ELR (cell line): ENCODE measurements around the gene EFHD2.
A peak's percentile ranks its signal among the peaks of the same experiment; 100 is the strongest.
"Not testable (repeated sequence)": the region's sequence is repeated elsewhere in the genome, so short reads cannot be mapped to it uniquely, and the experiment has no call there.

Experiments used
- DNase-seq: peaks from one replicate; pipeline ENCODE4 v3.0.0-alpha.2; 2015; ENCODE audit warnings: low read depth

Gene EFHD2

GRCh38 chr1:15388201-15388880, 21.3 kb upstream of the EFHD2 start:
- no peak for DNase-seq

- not testable (repeated sequence) for DNase-seq
Measured at GRCh38 chr1:15389828-15390227, 19.9 kb upstream of the EFHD2 start.

- DNase-seq = no peak
Measured at GRCh38 chr1:15390667-15391066, 19.0 kb upstream of the EFHD2 start.

- no peak for DNase-seq
Measured at GRCh38 chr1:15391366-15391765, 18.3 kb upstream of the EFHD2 start.

DNA sequence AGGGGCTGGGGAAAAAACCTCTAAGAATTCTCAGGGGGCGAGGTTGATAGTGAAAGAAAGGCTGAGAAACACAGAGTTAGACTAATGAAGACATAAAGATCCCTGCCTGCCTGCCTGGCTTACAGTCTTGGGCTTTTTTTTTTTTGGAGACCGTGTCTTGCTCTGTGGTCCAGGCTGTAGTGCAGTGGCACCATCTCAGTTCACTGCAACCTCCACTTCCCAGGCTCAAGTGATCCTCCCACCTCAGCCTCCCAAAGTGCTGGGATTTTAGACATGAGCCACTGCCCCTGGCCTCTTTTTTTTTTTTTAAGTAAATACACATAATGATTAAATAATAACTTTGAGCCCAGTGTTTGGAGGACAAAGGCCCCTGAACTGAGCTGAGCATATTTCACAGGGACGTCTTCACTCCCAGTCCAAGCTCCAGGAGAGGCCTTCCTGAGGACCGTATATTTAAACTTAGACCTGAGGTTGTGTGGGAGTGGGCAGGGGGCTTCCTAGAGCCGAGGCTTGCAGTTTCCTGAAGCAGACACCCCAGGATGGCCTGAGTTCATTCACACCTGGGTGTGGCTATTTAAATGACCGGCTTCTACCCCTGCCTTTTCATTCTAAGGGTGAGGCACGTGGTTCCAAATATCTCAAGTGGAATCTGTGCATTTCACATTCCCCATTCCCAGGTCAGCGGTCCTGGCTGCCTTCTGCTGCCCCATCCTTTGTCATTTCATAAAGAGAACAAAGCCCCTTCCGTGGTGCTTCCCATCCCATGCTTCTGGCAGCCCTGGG, 16.0 kb upstream of the EFHD2 start:
- DNase-seq = no peak

DNA sequence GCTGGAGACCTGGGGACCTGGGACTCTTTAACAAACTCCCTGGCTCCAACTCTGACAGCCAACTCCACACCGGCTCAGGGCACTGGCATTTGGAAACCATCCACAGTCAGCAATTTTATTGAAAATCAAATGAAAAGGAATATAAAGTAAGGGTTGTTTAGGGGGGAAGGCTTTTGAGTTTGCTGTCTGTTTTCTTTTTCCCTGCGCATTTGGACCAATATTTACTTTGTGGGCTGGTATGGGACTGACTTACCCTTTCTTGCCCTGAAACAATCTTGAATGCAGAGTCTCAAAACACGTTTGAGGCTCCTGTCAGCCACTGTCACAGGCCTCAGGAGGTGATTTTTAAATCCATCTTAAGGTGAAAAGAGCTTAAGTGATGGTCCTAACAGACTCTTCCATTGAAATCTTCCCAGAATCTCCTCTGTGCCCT, 15.4 kb upstream of the EFHD2 start:
- no peak for DNase-seq

DNA sequence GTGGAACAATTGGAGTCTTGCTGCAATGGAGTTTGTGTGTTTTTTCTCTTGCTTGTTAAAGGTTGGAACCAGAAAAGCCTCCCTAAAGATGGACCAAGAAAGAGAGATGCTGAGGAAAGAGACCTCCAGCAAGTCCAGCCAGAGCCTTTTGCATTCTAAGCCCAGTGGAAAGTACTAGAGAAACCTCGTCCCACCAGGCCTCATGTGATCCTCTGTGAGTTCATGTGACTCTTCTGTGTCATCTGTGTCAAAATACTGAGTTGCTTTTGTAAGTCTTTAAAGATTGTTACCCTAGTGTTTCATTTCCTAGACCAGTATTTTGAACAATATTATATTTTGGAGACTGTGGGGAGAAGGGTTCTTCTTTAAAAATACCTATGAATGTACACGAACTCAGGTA, 12.5 kb upstream of the EFHD2 start:
- DNase-seq = no peak

DNA sequence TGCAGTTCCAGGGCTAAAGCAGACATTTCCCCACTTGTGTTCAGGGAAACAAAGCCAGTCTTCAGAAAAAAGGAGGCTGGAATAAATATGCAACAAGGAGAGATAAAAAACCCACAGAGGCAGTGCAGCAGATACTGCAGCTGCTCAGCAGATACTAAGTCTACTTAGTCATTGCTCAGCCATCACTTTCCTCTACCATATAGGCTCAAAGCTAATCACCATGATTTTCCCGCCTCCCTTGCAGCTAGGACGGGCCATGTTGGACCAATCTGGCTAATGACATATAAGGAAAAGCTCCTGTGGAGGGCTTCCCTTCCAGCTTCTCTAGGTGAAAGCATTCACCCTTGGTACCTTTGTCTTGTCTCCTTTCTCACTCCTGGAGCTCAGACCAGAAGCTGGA, 10.0 kb upstream of the EFHD2 start:
- no peak for DNase-seq

DNA sequence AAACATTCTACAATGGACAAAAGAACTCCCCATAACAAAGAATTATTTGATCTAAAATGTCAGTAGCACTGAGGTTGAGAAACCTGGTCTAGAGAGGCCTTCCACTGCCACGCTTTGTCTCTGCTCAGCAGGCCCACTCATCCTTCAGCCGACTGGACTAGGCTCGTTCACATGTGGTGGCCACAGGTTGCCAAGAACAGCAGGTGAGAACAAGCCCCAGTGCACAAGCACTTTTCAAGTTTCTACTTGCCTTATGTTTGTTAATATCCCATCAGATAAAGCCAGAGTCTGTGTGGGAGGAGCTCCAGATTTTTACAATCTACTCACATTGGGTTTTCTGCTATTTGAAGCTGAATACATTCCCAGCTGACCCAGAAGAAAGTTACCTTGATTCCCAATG, 9.1 kb upstream of the EFHD2 start:
- no peak for DNase-seq

DNA sequence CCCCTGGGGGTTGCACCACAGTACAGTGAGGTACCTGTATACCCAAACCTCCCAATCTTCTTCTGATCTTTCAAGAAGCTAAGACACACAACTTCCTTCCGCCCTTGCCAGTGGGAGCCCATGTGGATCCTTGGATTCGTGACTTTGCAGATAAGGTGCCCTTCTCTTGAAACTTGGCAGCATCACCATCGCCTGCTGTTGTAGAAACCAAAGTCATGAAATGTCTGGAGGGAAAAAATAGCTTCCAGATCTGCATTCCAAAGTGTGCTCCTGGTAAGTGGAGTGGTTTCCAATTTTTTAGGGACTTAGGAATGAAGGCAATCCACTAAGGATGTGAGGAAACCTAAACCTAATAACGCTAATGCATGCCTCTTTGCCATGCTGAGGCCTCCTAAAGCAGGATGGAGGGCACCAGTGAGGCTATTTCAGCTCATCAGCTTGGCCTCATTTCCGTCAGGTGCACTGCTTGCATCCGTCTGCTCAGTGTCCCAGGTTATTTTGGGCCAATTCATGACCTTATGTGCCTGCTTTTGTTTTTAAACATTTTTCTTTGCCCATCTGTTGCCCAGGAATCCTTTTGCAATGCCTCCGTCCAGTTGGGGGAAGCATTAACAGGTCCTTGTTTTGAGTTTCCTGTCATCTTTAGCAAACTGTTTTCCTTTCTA, 8.2 kb upstream of the EFHD2 start:
- DNase-seq = no peak

GRCh38 chr1:15402809-15403450, 6.8 kb upstream of the EFHD2 start:
- DNase-seq = no peak

GRCh38 chr1:15403962-15404580, 5.6 kb upstream of the EFHD2 start:
- no peak for DNase-seq

DNA sequence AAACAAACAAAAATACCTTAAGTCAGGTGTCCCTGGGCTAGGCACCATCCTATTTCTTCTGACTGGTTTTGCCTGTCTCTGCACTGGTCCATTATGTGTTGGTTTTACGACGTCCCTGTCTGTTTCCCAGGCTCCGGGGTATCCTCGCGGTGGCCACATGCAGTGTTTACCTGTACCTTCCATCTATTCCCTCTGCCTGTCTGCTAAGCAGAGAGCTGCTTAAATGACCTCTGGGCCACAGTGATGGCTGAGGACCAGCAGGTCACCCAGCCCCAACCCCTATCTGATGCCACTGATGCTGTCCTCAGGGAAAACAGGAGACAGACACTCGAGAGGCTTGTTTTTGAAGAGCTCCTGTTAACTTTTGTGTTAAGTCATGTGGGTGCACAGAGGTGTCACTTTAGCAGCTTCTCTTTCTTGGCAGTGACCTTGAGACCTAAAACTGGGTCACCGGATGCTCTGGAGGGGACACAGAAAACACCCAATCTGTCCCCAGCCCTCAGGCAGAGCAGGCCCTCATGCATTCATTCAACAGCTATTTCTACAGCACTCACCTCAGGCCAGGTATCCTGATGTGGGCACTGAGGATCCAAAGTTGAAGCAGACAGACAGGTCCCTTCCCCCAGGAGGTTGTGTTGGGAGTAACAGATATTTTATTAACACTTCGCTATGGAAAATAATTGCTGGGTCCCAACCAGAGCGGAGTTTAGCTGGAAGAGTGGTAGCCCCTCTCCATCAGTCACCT, 4.4 kb upstream of the EFHD2 start:
- no peak for DNase-seq

- peak; percentile 76 for DNase-seq
Measured at GRCh38 chr1:15406614-15407559, 2.8 kb upstream of the EFHD2 start.

GRCh38 chr1:15407580-15407979, 2.1 kb upstream of the EFHD2 start:
- no peak for DNase-seq

DNA sequence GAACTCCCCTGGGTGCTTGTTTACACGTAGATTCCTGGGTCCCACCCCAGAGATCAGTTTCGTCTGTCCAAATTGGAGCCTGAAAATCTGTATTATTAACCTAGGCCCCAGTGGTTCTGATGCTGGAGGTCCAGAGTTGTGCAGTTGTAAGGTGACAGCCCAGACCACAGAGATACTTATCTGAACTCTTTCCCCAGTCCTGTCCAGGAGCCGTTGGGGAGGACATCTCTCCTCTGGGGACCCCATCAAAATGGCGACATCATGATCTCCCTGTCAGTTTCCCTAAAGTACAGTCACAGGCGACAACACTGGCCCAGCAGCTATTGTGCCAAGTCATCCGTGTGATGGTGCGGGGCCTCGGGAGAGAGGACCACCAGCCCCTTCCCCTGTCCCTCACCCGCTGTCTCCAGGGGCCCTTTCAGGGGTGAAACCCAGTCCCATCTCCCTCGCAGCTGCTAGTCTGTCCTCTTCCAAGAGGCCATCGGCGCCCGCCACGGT, 749 bp upstream of the EFHD2 start:
- DNase-seq = no peak

DNA sequence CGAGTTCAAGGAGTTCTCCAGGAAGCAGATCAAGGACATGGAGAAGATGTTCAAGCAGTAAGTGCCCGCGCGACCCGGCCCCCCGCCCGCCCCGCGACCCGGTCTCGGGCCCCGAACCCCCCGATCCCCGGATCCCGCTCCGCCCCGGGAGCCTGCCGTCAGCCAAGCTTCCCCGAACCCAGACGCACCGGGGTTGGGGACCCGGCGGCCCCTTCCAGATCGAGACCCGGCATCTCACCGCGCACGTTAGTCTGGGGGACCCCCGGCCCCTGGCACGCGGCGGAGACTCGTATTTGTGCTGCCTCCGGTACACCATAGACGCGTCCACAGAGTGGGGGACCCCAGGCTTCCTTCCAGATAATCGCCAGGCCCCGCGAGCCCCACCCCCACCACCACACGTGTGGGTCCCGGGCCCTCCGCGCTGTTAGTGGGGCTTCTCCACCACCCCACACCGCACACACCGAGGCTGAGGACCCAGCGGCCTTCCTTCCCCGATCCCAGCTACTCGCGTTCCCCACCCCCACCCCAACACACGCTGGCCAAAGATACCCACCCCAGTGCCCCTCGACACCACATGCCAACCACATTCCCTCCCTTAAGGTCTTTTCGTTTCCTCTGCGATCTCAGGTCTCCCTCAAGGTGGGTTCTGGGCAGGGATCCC, 665 bp downstream of the EFHD2 start:
- peak; percentile 27 for DNase-seq

DNA sequence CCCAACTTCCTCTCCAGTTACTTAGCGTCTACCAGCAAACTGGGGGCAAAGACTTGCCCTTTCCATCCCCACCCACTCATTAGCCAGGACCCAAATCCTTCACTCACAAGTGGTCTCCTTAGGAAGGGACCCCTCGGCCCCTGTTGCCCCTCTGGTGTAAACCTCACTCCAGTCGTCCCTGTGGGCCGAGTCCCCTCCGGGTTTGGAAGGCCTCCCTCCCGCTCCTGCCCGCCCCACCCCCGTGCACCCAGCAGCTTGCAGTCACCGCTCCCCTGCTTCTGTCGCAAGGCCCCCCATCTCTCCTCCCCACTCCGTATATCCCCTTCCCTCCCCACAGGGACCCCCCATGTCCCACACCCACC, 1.2 kb downstream of the EFHD2 start:
- DNase-seq = no peak

DNA sequence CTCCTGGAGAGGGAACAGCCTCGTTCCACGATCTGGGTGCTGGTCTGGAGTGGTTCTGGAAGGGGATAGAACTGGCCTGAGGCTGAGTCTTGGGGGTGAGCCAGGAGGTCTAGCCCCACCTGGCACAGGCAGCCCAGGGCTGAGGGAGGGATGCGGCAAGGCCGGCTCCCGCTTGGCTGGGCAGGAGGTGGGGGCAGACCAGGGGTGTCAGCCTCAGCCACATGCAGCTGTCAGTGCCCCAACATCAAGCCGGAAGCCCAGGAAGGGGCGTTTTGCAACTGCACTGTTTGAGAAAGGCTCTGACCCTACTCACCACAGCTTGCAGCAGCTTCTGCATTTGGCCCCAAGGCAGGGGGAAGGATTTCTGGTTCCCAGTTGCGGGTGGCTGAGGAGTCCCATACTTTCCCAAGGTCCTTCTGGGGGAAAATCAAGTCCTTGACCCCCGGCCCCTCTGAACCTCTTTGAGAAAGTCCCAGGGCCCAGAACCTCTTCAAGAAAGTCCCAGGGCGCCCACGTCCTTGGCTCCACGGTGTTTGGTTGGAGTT, 2.0 kb downstream of the EFHD2 start:
- peak; percentile 54 for DNase-seq
